Measurements from ENCODE around the gene MEI1.

The MEI1 gene, protein sequence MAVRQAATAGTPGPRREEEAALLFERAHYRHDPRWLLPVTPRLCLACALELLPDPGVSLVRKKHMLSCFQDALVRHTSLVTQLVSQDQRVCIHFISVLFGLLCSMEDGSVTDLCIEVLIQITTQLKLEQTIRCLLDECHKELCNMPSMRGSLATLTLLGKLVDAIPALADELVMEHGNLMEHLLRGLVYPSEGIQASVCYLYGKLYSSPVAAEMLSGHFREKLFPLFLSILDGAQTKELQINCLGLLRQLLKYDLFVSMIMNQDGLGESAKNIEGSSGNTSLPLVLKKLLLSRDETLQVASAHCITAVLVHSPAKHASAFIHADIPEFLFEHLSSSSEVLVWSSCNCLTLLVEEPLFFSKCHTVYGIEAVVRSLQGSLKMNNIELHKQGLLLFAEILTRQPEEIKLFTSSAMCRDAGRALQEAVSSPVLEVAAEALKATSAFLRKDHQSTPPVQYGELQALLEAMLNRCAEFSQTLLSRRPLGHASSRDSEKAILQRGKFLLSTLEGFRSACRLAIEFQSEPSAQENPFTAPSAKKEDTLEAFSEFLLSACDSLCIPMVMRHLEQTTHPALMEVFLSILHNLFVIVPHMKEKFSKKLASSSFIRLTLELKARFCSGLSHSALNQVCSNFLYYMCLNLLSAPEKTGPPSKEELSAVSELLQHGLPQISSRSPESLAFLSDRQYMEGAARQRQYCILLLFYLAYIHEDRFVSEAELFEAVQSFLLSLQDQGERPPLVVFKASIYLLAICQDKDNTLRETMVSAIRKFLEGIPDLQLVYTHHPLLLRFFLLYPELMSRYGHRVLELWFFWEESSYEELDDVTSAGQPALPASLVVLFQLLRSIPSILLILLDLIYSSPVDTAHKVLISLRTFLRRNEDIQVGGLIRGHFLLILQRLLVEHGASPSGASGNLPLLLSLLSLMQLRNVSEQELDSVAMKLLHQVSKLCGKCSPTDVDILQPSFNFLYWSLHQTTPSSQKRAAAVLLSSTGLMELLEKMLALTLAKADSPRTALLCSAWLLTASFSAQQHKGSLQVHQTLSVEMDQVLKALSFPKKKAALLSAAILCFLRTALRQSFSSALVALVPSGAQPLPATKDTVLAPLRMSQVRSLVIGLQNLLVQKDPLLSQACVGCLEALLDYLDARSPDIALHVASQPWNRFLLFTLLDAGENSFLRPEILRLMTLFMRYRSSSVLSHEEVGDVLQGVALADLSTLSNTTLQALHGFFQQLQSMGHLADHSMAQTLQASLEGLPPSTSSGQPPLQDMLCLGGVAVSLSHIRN

DNA sequence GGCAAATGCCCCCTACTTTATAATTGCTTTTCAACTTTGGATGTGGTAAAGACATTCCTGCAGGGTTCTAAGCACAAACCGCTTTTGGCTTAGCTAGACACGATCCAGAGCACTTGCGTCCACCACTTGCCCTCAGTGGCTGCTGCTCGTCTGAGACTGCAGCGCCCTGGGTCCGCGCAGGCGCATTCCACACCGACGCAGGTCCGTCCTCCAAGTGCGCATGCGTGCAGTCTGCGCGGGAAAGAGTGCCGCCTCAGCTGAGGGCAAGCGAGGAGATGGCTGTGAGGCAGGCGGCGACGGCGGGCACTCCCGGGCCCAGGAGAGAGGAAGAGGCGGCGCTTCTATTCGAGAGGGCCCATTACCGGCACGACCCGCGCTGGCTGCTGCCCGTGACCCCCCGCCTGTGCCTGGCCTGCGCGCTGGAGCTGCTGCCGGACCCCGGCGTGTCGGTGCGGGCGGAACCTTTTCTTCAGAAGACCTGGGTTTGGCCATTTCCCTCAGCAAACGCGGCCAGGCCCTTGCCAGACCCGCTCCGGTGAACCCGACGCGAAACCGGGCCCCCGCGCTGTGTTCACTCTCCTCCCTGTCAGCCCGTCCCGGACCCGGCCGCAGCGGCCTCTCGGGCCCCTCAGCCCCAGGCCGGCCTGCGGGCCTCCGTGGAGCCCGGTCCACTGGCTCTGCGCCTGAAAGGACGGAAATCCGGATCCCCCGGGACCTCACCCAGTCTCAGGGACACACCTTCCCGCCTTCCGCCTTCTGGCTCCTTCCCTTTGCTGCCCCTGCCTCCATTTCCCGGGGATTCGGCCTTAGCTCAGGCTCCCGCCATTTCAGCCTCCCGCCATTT lies at the start of gene MEI1:
Gene MEI1 (plus strand): TSS at position 240 of the 844 bp plus-strand sequence. CDS start 36 bp downstream, at position 276.
- Histone ChIP-seq H3K27me3 (ENCODE audit: control insufficient read depth, low read length) (no peaks in the 10 kb centered on the region), H3K27ac (ENCODE audit: low read depth, low read length) (no peak within 1 kb of the TSS), H3K9me2 (replicated peaks; ENCODE audit: control insufficient read depth, low read length) (no peaks in the 10 kb centered on the region), H3K4me2 (ENCODE audit: low read length) (peak within 1 kb of the TSS; percentile 63), H3K36me3 (ENCODE audit: control insufficient read depth, low read length) (no peaks in the 10 kb centered on the region), H3K4me1 (ENCODE audit: control insufficient read depth, low read length) (peaks cover 31% of the 10 kb centered on the region), H3F3A (ENCODE audit: control insufficient read depth, insufficient read depth) (peaks cover 5% of the 10 kb centered on the region), H3K9me3 (ENCODE audit: control insufficient read depth, insufficient read depth, low read length) (peaks cover 4% of the 10 kb centered on the region; the same call in 1 of the 2 replicates), H3K4me3 (ENCODE audit: low read length) (peak within 1 kb of the TSS; percentile 41; the same call in 1 of the 2 replicates), H3K79me2 (ENCODE audit: control insufficient read depth, low read length) (no peaks in the 10 kb centered on the region), H4K20me1 (ENCODE audit: control insufficient read depth, insufficient read depth, low read depth, low read length) (no peaks in the 10 kb centered on the region)
- TF ChIP-seq, protein P1, sequence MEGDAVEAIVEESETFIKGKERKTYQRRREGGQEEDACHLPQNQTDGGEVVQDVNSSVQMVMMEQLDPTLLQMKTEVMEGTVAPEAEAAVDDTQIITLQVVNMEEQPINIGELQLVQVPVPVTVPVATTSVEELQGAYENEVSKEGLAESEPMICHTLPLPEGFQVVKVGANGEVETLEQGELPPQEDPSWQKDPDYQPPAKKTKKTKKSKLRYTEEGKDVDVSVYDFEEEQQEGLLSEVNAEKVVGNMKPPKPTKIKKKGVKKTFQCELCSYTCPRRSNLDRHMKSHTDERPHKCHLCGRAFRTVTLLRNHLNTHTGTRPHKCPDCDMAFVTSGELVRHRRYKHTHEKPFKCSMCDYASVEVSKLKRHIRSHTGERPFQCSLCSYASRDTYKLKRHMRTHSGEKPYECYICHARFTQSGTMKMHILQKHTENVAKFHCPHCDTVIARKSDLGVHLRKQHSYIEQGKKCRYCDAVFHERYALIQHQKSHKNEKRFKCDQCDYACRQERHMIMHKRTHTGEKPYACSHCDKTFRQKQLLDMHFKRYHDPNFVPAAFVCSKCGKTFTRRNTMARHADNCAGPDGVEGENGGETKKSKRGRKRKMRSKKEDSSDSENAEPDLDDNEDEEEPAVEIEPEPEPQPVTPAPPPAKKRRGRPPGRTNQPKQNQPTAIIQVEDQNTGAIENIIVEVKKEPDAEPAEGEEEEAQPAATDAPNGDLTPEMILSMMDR (IDR thresholded peaks at IDR 0.05; ENCODE audit: low read depth, low read length, poor library complexity, severe bottlenecking) = no peak
- no peak for TF ChIP-seq EZH2phosphoT487 (IDR thresholded peaks at IDR 0.05; ENCODE audit: borderline replicate concordance, low read length)

DNA sequence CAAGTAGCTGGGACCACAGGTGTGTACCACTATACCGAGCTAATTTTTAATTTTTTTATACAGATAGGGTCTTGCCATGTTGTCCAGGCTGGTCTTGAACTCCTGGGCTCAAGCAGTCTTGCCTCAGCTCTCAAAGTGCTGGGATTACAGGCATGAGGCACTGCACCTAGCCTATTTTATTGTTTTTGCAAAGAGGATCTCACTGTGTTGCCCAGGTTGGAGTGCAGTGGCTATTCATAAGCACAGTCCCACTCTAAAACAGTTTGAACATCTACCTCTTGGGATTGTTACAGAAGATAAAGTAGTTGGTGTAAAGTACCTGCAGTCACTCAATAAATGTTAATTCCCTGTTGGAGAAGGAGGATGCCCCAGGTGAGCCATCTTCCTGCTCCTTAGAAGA lies 49.1 kb upstream of the MEI1 start:
- H3K9me3 ChIP-seq (ENCODE audit: control insufficient read depth, insufficient read depth, low read length) = no peaks in the 10 kb centered on the region
- no peaks in the 10 kb centered on the region for H3K27me3 ChIP-seq (ENCODE audit: control insufficient read depth, low read length)
- no peak for TF ChIP-seq EZH2phosphoT487 (IDR thresholded peaks at IDR 0.05; ENCODE audit: borderline replicate concordance, low read length)
- TF ChIP-seq, protein P1 (IDR thresholded peaks at IDR 0.05; ENCODE audit: low read depth, low read length, poor library complexity, severe bottlenecking) = no peak
- H3K36me3 ChIP-seq (ENCODE audit: control insufficient read depth, low read length) = peaks cover 88% of the 10 kb centered on the region
- no peak overlapping the region for H3K4me2 ChIP-seq (ENCODE audit: low read length)
- peaks cover 33% of the 10 kb centered on the region for H3K79me2 ChIP-seq (ENCODE audit: control insufficient read depth, low read length)
- H3K4me3 ChIP-seq (ENCODE audit: low read length) = no peak overlapping the region
- no peaks in the 10 kb centered on the region for H4K20me1 ChIP-seq (ENCODE audit: control insufficient read depth, insufficient read depth, low read depth, low read length)
- no peaks in the 10 kb centered on the region for H3K9me2 ChIP-seq (replicated peaks; ENCODE audit: control insufficient read depth, low read length)
- peaks cover 4% of the 10 kb centered on the region; the same call in 1 of the 2 replicates for H3K4me1 ChIP-seq (ENCODE audit: control insufficient read depth, low read length)
- no peak overlapping the region for H3K27ac ChIP-seq (ENCODE audit: low read depth, low read length)
- H3F3A ChIP-seq (ENCODE audit: control insufficient read depth, insufficient read depth) = 0 out of 2 replicates have a peak, but pooled peaks cover 4% of the 10 kb centered on the region

DNA sequence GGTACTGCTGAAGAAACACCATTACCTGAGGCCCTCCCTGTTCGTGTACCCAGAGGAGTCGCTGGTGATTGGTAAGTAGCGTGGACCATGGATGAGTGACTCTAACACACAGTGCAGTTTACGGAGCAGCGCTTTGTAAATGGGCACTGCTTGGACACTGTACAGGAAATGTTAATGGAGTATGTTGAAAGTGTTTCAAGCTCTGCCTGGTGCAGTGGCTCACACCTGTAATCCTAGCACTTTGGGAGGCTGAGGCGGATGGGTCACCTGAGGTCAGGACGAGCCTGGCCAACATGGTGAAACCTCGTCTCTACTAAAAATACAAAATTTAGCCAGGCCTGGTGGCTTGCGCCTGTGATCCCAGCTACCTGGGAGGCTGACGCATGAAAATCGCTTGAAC lies 48.5 kb upstream of the MEI1 start:
- Histone ChIP-seq H3K9me3 (ENCODE audit: control insufficient read depth, insufficient read depth, low read length) (no peaks in the 10 kb centered on the region), H3K36me3 (ENCODE audit: control insufficient read depth, low read length) (peaks cover 87% of the 10 kb centered on the region), H3F3A (ENCODE audit: control insufficient read depth, insufficient read depth) (0 out of 2 replicates have a peak, but pooled peaks cover 4% of the 10 kb centered on the region), H3K27me3 (ENCODE audit: control insufficient read depth, low read length) (no peaks in the 10 kb centered on the region), H3K4me3 (ENCODE audit: low read length) (no peak overlapping the region), H3K4me1 (ENCODE audit: control insufficient read depth, low read length) (peaks cover 4% of the 10 kb centered on the region; the same call in 1 of the 2 replicates), H4K20me1 (ENCODE audit: control insufficient read depth, insufficient read depth, low read depth, low read length) (no peaks in the 10 kb centered on the region), H3K79me2 (ENCODE audit: control insufficient read depth, low read length) (peaks cover 31% of the 10 kb centered on the region), H3K9me2 (replicated peaks; ENCODE audit: control insufficient read depth, low read length) (no peaks in the 10 kb centered on the region), H3K4me2 (ENCODE audit: low read length) (no peak overlapping the region), H3K27ac (ENCODE audit: low read depth, low read length) (no peak overlapping the region)
- no peak for TF ChIP-seq EZH2phosphoT487 (IDR thresholded peaks at IDR 0.05; ENCODE audit: borderline replicate concordance, low read length)
- TF ChIP-seq, protein P1 (IDR thresholded peaks at IDR 0.05; ENCODE audit: low read depth, low read length, poor library complexity, severe bottlenecking) = no peak

Data from DOHH2 (cell line).